Activated naive CD4-positive, alpha-beta T cell treated with anti-CD3 and anti-CD28 coated beads for 36 hours (primary cell): ENCODE measurements around the gene F8. TPM values are rescaled to one million over a fixed set of nuclear protein-coding genes. Genes with fewer than 3 reads are reported as not detected.
"Not testable (repeated sequence)": the region's sequence is repeated elsewhere in the genome, so short reads cannot be mapped to it uniquely, and the experiment has no call there.

Experiments used
- CTCF ChIA-PET: fragments of 350-600 bp; sonication (Branson Sonifier 250); formaldehyde crosslinking; loops from one replicate; lab custom pipeline; 2021; ENCODE audit warnings: antibody characterized with exemption; lab: Charles Lee
- DNase-seq: peaks from one replicate; pipeline ENCODE4 v3.0.0-alpha.2; 2020
- H3K27ac Mint-ChIP-seq: one replicate; pipeline ENCODE4 v1.8.0; 2021; ENCODE audit warnings: mild to moderate bottlenecking, mixed read lengths
- H3K27me3 Mint-ChIP-seq: one replicate; pipeline ENCODE4 v1.8.0; 2021; ENCODE audit warnings: low read depth, mixed read lengths
- H3K36me3 Mint-ChIP-seq: one replicate; pipeline ENCODE4 v1.8.0; 2021; ENCODE audit warnings: low read depth, mixed read lengths
- H3K4me1 Mint-ChIP-seq: one replicate; pipeline ENCODE4 v1.8.0; 2021; ENCODE audit warnings: low read depth, mixed read lengths
- H3K4me3 Mint-ChIP-seq: one replicate; pipeline ENCODE4 v1.8.0; 2021; ENCODE audit warnings: mild to moderate bottlenecking, moderate library complexity, mixed read lengths
- H3K9me3 Mint-ChIP-seq: one replicate; pipeline ENCODE4 v1.8.0; 2021; ENCODE audit warnings: mixed read lengths
- intact Hi-C: fragments of 100-400 bp; cut with micrococcal nuclease; formaldehyde crosslinking; loops from one replicate; pipeline ENCODE4 v1.15.1; 2023
- total RNA-seq, 2 experiments: library from RNA; stranded (reverse); gene quantifications; one replicate each; pipeline ENCODE4 v1.2.3, GENCODE V29; 2021

The F8 gene
- total RNA-seq, 2 experiments from 2014 or later = 4.1 to 4.6 TPM

GRCh38 chrX:155027509-155028066 lies 5.1 kb upstream of the F8 start:
- peak overlapping the region; percentile 86 for H3K4me3 Mint-ChIP-seq
- peak; percentile 23 for DNase-seq
- H3K27ac Mint-ChIP-seq = peak overlapping the region; percentile 93
- intact Hi-C loops = loop anchor here (1.0 to 2.0 kb wide), 5 partner anchors 29 to 265 kb away; partner anchors contain the start of genes BRCC3, CMC4, DKC1 and MTCP1
- no peaks in the 10 kb centered on the region for H3K36me3 Mint-ChIP-seq
- H3K4me1 Mint-ChIP-seq = peaks cover 23% of the 10 kb centered on the region
- CTCF ChIA-PET = no interaction called here
- H3K27me3 Mint-ChIP-seq = no peaks in the 10 kb centered on the region
- no peaks in the 10 kb centered on the region for H3K9me3 Mint-ChIP-seq

GRCh38 chrX:155026727-155027508 lies 4.4 kb upstream of the F8 start, which contains the start of gene FUNDC2:
Gene FUNDC2 (plus strand): TSS chrX:155026844. CDS start chrX:155026939, 95 bp downstream.
- H3K4me3 Mint-ChIP-seq = peak within 1 kb of the TSS; percentile 86
- no peaks in the 10 kb centered on the region for H3K27me3 Mint-ChIP-seq
- no peaks in the 10 kb centered on the region for H3K36me3 Mint-ChIP-seq
- peaks cover 23% of the 10 kb centered on the region for H3K4me1 Mint-ChIP-seq
- intact Hi-C loops = loop anchor here (1.0 to 2.0 kb wide), 6 partner anchors 30 to 264 kb away; partner anchors contain the start of genes BRCC3, CMC4, DKC1 and MTCP1
- CTCF ChIA-PET = no interaction called here
- peak within 1 kb of the TSS; percentile 93 for H3K27ac Mint-ChIP-seq
- H3K9me3 Mint-ChIP-seq = no peaks in the 10 kb centered on the region
- DNase-seq = peak; percentile 92

- DNase-seq = no peak
- Mint-ChIP-seq H3K9me3 (no peaks in the 10 kb centered on the region), H3K27me3 (no peaks in the 10 kb centered on the region), H3K4me3 (peak overlapping the region; percentile 80), H3K36me3 (no peaks in the 10 kb centered on the region), H3K27ac (peak overlapping the region; percentile 82), H3K4me1 (peaks cover 20% of the 10 kb centered on the region)
- intact Hi-C loops = loop anchor here (1.0 to 2.0 kb wide), 4 partner anchors 30 to 264 kb away; partner anchors contain the start of genes DKC1 and VBP1
- CTCF ChIA-PET = no interaction called here
These were observed 3.9 kb upstream of the F8 start for GRCh38 chrX:155026420-155026726.

- no peak overlapping the region for H3K27ac Mint-ChIP-seq
- no peaks in the 10 kb centered on the region for H3K27me3 Mint-ChIP-seq
- H3K4me1 Mint-ChIP-seq = peaks cover 12% of the 10 kb centered on the region
- no peak for DNase-seq
- H3K36me3 Mint-ChIP-seq = no peaks in the 10 kb centered on the region
- intact Hi-C loops = no loop called here
- CTCF ChIA-PET = no interaction called here
- no peak overlapping the region for H3K4me3 Mint-ChIP-seq
- H3K9me3 Mint-ChIP-seq = no peaks in the 10 kb centered on the region
These were observed 1.6 kb upstream of the F8 start for GRCh38 chrX:155023907-155024833.

GRCh38 chrX:155020591-155020990 lies 1.9 kb downstream of the F8 start:
- CTCF ChIA-PET = no interaction called here
- intact Hi-C loops = no loop called here
- no peak overlapping the region for H3K4me3 Mint-ChIP-seq
- H3K27me3 Mint-ChIP-seq = no peaks in the 10 kb centered on the region
- H3K9me3 Mint-ChIP-seq = no peaks in the 10 kb centered on the region
- H3K4me1 Mint-ChIP-seq = peaks cover 3% of the 10 kb centered on the region
- no peak overlapping the region for H3K27ac Mint-ChIP-seq
- no peak for DNase-seq
- no peaks in the 10 kb centered on the region for H3K36me3 Mint-ChIP-seq

GRCh38 chrX:155009994-155010472 lies 12.5 kb downstream of the F8 start:
- Mint-ChIP-seq H3K4me3 (no peak overlapping the region), H3K4me1 (peaks cover 5% of the 10 kb centered on the region), H3K27me3 (no peaks in the 10 kb centered on the region), H3K9me3 (no peaks in the 10 kb centered on the region), H3K36me3 (no peaks in the 10 kb centered on the region), H3K27ac (no peak overlapping the region)
- CTCF ChIA-PET = no interaction called here
- no peak for DNase-seq
- intact Hi-C loops = no loop called here

- H3K27me3 Mint-ChIP-seq, intact Hi-C loops, H3K4me1 Mint-ChIP-seq, CTCF ChIA-PET, H3K4me3 Mint-ChIP-seq, DNase-seq, H3K36me3 Mint-ChIP-seq, H3K27ac Mint-ChIP-seq, H3K9me3 Mint-ChIP-seq: not testable (repeated sequence)
These were observed 13.9 kb downstream of the F8 start for GRCh38 chrX:155008578-155008977.

- intact Hi-C loops = not testable (repeated sequence)
These were observed 15.4 kb downstream of the F8 start for GRCh38 chrX:155006913-155007671.

GRCh38 chrX:155006379-155006778 lies 16.1 kb downstream of the F8 start:
- CTCF ChIA-PET, H3K36me3 Mint-ChIP-seq, H3K4me1 Mint-ChIP-seq, H3K27ac Mint-ChIP-seq, DNase-seq, H3K9me3 Mint-ChIP-seq, intact Hi-C loops, H3K27me3 Mint-ChIP-seq, H3K4me3 Mint-ChIP-seq: not testable (repeated sequence)

More at GRCh38 chrX:155006913-155007671, 15.4 kb downstream of the F8 start:
- H3K27ac Mint-ChIP-seq, CTCF ChIA-PET, H3K36me3 Mint-ChIP-seq, H3K4me3 Mint-ChIP-seq, H3K9me3 Mint-ChIP-seq, DNase-seq, H3K4me1 Mint-ChIP-seq, H3K27me3 Mint-ChIP-seq: not testable (repeated sequence)

- CTCF ChIA-PET = no interaction called here
- Mint-ChIP-seq H3K27ac (no peak overlapping the region), H3K27me3 (no peaks in the 10 kb centered on the region), H3K4me3 (no peak overlapping the region), H3K4me1 (peaks cover 5% of the 10 kb centered on the region), H3K36me3 (no peaks in the 10 kb centered on the region), H3K9me3 (no peaks in the 10 kb centered on the region)
- intact Hi-C loops = no loop called here
- no peak for DNase-seq
These were observed 17.3 kb downstream of the F8 start for GRCh38 chrX:155005190-155005589.

GRCh38 chrX:155001873-155002272 lies 20.6 kb downstream of the F8 start:
- intact Hi-C loops = no loop called here
- DNase-seq = no peak

More at GRCh38 chrX:155001873-155002272, 20.6 kb downstream of the F8 start:
- no peaks in the 10 kb centered on the region for H3K27me3 Mint-ChIP-seq
- CTCF ChIA-PET = no interaction called here
- no peak overlapping the region for H3K27ac Mint-ChIP-seq
- H3K4me1 Mint-ChIP-seq = peaks cover 5% of the 10 kb centered on the region
- no peaks in the 10 kb centered on the region for H3K9me3 Mint-ChIP-seq
- H3K36me3 Mint-ChIP-seq = no peaks in the 10 kb centered on the region
- H3K4me3 Mint-ChIP-seq = no peak overlapping the region
